ENCODE data around the gene TMEM229B. TPM values are rescaled to one million over a fixed set of nuclear protein-coding genes. Genes with fewer than 3 reads are reported as not detected.

The TMEM229B gene
- polyA plus RNA-seq, 1 of the 3 experiments (the other 2 are of a cell fraction) = 0.16 TPM

GRCh38 chr14:67469954-67470353 is 18.6 kb downstream of the TMEM229B start:
- H3K9me2 ChIP-seq = no peaks in the 10 kb centered on the region
- no peaks in the 10 kb centered on the region for H3K79me2 ChIP-seq (ENCODE audit: insufficient read depth)
- 61% methylated on average over 3 of the region's 3 CpGs for WGBS (ENCODE audit: low lambda C conversion rate)
- H3K4me1 ChIP-seq (ENCODE audit: control insufficient read depth in 1 of 2, insufficient read depth in 2 of 2, low read depth in 1 of 2, low read length in 1 of 2) = no peaks in the 10 kb centered on the region
- H2AFZ ChIP-seq (ENCODE audit: low read depth) = no peak overlapping the region
- no peaks in the 10 kb centered on the region for H4K20me1 ChIP-seq (ENCODE audit: insufficient read depth)
- no peak overlapping the region for H3K27ac ChIP-seq (ENCODE audit: low read depth in 2 of 2, low read length in 1 of 2)
- H3K9me3 ChIP-seq = no peaks in the 10 kb centered on the region
- no peak for DNase-seq
- no peak overlapping the region for H3K9ac ChIP-seq
- no peaks in the 10 kb centered on the region for H3K36me3 ChIP-seq (replicated peaks in 1 of 2; ENCODE audit: control insufficient read depth in 1 of 2, insufficient read depth in 2 of 2, low read length in 1 of 2)
- H3F3A ChIP-seq (replicated peaks; ENCODE audit: insufficient read depth) = no peaks in the 10 kb centered on the region
- no peak overlapping the region for H3K4me2 ChIP-seq
- no peak overlapping the region for H3K4me3 ChIP-seq (ENCODE audit: low read depth in 2 of 2, low read length in 1 of 2)
- TF ChIP-seq NRF1 (IDR thresholded peaks at IDR 0.05; ENCODE audit: low read depth, low read length) (no peak), IRF3 (IDR thresholded peaks at IDR 0.05; ENCODE audit: low read depth, low read length) (no peak), YY1 (IDR thresholded peaks at IDR 0.05; ENCODE audit: low read depth) (no peak), MXI1 (IDR thresholded peaks at IDR 0.05; ENCODE audit: low read depth, low read length) (no peak), USF2 (IDR thresholded peaks at IDR 0.05; ENCODE audit: borderline replicate concordance, low read depth, low read length) (no peak), CHD2 (IDR thresholded peaks at IDR 0.05; ENCODE audit: low read length, partially characterized antibody) (no peak), RAD21 (IDR thresholded peaks at IDR 0.05; ENCODE audit: low read length) (no peak), GABPA (IDR thresholded peaks at IDR 0.05; ENCODE audit: low read depth) (no peak), FOXJ3 (CRISPR knock-in tag; IDR thresholded peaks at IDR 0.05) (no peak), RXRA (IDR thresholded peaks at IDR 0.05; ENCODE audit: borderline replicate concordance, low read depth) (no peak), TEAD4 (IDR thresholded peaks at IDR 0.05; ENCODE audit: borderline replicate concordance, insufficient read depth) (no peak)
- ChIA-PET POLR2A (no interaction called here), CTCF (interaction anchor here (0.8 kb wide), 1 partner anchor 43 kb away, joined by 3 read pairs; no protein-coding TSS in a partner anchor)
- no peaks in the 10 kb centered on the region; the same call in 1 of the 2 replicates for H3K27me3 ChIP-seq (ENCODE audit: insufficient read depth)

GRCh38 chr14:67468378-67468730 is 20.2 kb downstream of the TMEM229B start:
- Histone ChIP-seq H3K27ac (ENCODE audit: low read depth in 2 of 2, low read length in 1 of 2) (no peak overlapping the region), H3K36me3 (replicated peaks in 1 of 2; ENCODE audit: control insufficient read depth in 1 of 2, insufficient read depth in 2 of 2, low read length in 1 of 2) (no peaks in the 10 kb centered on the region), H3K27me3 (ENCODE audit: insufficient read depth) (no peaks in the 10 kb centered on the region; the same call in 1 of the 2 replicates), H3K4me2 (no peak overlapping the region), H2AFZ (ENCODE audit: low read depth) (no peak overlapping the region), H3K9me2 (no peaks in the 10 kb centered on the region), H3K4me3 (ENCODE audit: low read depth in 2 of 2, low read length in 1 of 2) (no peak overlapping the region), H4K20me1 (ENCODE audit: insufficient read depth) (no peaks in the 10 kb centered on the region), H3K4me1 (ENCODE audit: control insufficient read depth in 1 of 2, insufficient read depth in 2 of 2, low read depth in 1 of 2, low read length in 1 of 2) (no peaks in the 10 kb centered on the region), H3K9ac (no peak overlapping the region), H3K9me3 (no peaks in the 10 kb centered on the region), H3F3A (replicated peaks; ENCODE audit: insufficient read depth) (no peaks in the 10 kb centered on the region), H3K79me2 (ENCODE audit: insufficient read depth) (no peaks in the 10 kb centered on the region)
- POLR2A ChIA-PET = no interaction called here
- CTCF ChIA-PET = interaction anchor here (0.6 to 3.3 kb wide), 5 partner anchors 10 to 109 kb away, joined by 3 to 12 read pairs (median 3); partner anchors contain the start of gene ATP6V1D
- DNase-seq = no peak
- no peak for TF ChIP-seq EZH2phosphoT487 (IDR thresholded peaks at IDR 0.05; ENCODE audit: borderline replicate concordance, low read depth)
- TF ChIP-seq FOSL2 (IDR thresholded peaks at IDR 0.05; ENCODE audit: borderline replicate concordance, low read depth) = no peak
- TF ChIP-seq PBX3 (IDR thresholded peaks at IDR 0.05) = no peak
- no peak for TF ChIP-seq SIN3A (IDR thresholded peaks at IDR 0.05; ENCODE audit: borderline replicate concordance, low read depth, low read length)
- no peak for TF ChIP-seq TAF1 (IDR thresholded peaks at IDR 0.05; ENCODE audit: borderline replicate concordance, low read depth, low read length)
- no peak for TF ChIP-seq FOXM1 (IDR thresholded peaks at IDR 0.05; ENCODE audit: low read depth)
- no peak for TF ChIP-seq USF1 (IDR thresholded peaks at IDR 0.05; ENCODE audit: borderline replicate concordance, low read depth)
- TF ChIP-seq IRF3 (IDR thresholded peaks at IDR 0.05; ENCODE audit: low read depth, low read length) = no peak
- TF ChIP-seq REST (IDR thresholded peaks at IDR 0.05; ENCODE audit: low read depth, low read length) = no peak
- whole genome bisulfite sequencing (ENCODE audit: low lambda C conversion rate) = 73% methylated on average over 6 of the region's 6 CpGs

All from SK-N-SH (cell line).